ENCODE results near the gene OSBPL6.
A peak's percentile ranks its signal among the peaks of the same experiment; 100 is the strongest.
"Not testable (repeated sequence)": the region's sequence is repeated elsewhere in the genome, so short reads cannot be mapped to it uniquely, and the experiment has no call there.

The OSBPL6 gene

GRCh38 chr2:178367344-178367743 is 173.0 kb downstream of the OSBPL6 start:
- DNase-seq, result no peak

GRCh38 chr2:178374865-178375264 is 180.6 kb downstream of the OSBPL6 start:
- no peak for DNase-seq

- no peak for DNase-seq
Observed at GRCh38 chr2:178377046-178377445, 182.7 kb downstream of the OSBPL6 start.

- no peak for DNase-seq
Observed at GRCh38 chr2:178379162-178380004, 185.1 kb downstream of the OSBPL6 start.

GRCh38 chr2:178380763-178381162 is 186.5 kb downstream of the OSBPL6 start:
- no peak for DNase-seq

DNA sequence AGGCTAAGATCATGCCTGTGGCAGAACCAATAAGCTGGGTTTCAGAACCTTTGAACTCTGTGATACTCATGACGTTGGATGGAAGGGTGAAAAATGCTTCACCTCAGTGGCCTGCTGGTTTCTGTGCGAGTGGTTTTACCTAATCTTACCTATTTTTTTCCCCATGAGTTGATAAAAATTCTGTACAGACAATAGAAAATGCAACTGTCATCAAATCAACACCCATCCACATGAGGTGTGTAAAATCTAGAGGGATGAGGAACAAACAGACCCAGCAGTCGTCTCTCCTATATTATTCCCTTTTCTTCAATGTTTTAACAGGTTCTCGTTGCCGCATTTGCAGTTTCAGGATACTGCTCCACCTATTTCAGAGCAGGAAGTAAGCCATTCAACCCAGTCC is 189.4 kb downstream of the OSBPL6 start:
- no peak for DNase-seq

- no peak for DNase-seq
Observed at GRCh38 chr2:178385595-178386148, 191.4 kb downstream of the OSBPL6 start.

DNA sequence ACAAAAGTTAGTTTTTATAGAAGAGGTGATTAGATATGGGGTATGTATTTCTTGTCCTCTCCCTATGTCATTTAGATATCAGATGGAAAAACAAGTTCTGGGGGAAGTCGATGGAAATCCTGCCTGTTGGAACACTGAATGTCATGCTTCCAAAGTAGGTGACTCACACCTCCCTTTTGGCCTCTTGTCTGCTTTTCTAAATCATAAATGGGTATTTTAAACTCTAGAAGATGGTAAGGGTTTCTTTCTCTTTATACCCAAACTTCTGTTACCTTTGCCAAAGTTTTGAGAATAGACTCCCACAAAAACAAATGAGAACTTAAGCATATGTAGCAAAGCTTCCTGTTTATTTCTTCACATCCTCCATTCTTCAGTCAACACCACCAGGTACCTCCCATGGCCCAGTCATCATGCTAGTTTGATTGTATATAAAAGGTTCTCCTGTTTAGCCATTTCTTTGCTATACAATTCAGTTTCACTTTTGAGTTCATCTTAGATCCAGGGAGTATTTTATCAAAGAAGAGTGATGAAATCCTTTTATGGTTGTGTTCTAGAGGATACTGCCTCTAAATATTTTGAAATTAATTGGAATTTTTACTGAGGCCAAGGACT is 192.8 kb downstream of the OSBPL6 start:
- no peak for DNase-seq

DNA sequence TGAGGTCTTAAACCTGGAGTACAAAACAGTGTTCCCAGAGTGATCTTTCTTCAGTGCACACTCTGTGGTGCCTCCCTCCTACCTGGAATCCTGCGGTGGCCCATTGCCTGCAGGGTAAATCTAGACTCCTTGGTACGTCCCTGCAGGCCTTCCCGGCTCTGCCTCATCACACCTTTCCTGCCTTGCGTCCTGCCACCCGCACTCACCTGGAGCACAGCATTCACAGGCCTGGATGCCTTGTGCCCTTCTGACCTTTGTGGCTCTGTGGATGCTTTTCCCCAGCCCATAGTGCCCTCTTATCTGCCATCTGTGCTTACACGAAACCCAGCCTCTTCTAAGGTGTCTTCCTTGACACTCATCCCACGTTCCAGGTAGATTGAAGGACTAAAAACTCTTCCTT is 194.0 kb downstream of the OSBPL6 start:
- DNase-seq, result no peak

- no peak for DNase-seq
Observed at GRCh38 chr2:178391701-178392100, 197.4 kb downstream of the OSBPL6 start.

DNA sequence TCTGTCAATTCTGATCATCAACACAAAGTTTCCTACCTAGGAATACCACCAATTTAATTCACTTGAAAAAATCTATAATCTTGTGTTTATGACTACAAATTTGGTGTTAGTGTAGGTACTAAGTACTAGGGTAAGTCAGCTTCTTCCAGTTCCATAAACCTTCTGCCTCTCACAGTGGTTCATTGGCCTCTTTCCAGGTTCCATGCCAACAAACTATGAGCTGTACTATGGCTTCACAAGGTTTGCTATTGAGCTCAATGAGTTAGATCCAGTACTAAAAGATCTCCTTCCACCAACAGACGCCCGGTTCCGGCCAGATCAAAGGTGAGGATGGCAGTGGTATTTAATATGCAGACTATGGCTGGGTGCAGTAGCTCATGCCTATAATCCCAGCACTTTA is 197.9 kb downstream of the OSBPL6 start:
- DNase-seq, result no peak

GRCh38 chr2:178394859-178395258 is 200.5 kb downstream of the OSBPL6 start:
- no peak for DNase-seq

- no peak for DNase-seq
Observed at GRCh38 chr2:178395295-178395694, 201.0 kb downstream of the OSBPL6 start.

- no peak for DNase-seq
Observed at GRCh38 chr2:178395941-178396570, 201.7 kb downstream of the OSBPL6 start.

GRCh38 chr2:178397002-178397605 is 202.8 kb downstream of the OSBPL6 start:
- DNase-seq, result no peak

GRCh38 chr2:178401994-178402437 is 207.7 kb downstream of the OSBPL6 start:
- DNase-seq, result no peak

- DNase-seq, result no peak
Observed at GRCh38 chr2:178403671-178404306, 209.5 kb downstream of the OSBPL6 start.

DNA sequence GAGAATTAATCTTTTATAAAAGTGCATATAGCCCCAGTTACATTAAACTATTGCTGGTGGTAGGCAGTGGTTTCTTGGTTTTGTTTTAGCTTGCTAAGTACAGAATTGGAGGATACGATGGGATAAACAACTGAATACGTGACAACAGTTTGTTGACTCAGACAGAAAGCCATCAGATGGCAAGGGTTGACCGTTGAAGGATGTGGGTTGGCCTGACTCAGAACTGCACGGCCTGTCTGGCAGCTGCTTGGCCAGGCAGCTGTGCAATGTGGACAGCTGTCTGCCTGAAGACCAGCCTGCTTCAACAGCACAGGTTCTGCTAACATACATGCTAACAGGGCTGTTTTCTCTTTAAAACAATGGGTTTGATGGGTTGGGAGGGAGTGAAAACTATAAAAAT is 210.1 kb downstream of the OSBPL6 start:
- no peak for DNase-seq

GRCh38 chr2:178409261-178409660 is 214.9 kb downstream of the OSBPL6 start:
- DNase-seq, result no peak

GRCh38 chr2:178412047-178412446 is 217.7 kb downstream of the OSBPL6 start:
- DNase-seq, result no peak

DNA sequence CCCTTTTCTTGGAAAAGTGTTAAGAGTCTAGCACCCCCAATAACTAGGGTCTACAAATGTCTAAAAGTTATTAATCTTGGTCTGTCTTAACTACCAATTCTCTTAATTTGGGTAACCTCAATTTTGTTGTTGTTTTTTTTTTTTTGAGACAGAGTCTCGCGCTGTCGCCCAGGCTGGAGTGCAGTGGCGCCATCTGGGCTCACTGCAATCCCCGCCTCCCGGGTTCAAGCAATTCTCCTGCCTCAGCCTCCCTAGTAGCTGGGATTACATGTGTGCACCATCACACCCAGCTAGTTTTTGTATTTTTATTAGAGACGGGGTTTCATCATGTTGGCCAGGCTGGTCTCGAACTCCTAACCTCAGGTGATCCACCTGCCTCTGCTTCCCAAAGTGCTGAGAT is 218.1 kb downstream of the OSBPL6 start:
- not testable (repeated sequence) for DNase-seq

GRCh38 chr2:178413472-178414265 is 219.4 kb downstream of the OSBPL6 start:
- DNase-seq, result peak; percentile 78
